Parathyroid adenoma (tissue), 2 donors: ENCODE data around the gene ADGRD1.
A peak's percentile ranks its signal among the peaks of the same experiment; 100 is the strongest.

Experiments
- H2AFZ ChIP-seq: fragments of 300-600 bp; sonication (generic); one replicate; pipeline ENCODE4 v1.7.0; 2017; ENCODE audit warnings: antibody characterized with exemption, mild to moderate bottlenecking
- H3K27ac ChIP-seq: fragments of 300-600 bp; sonication (generic); one replicate; pipeline ENCODE4 v1.7.0; 2017
- H3K27me3 ChIP-seq: fragments of 300-600 bp; sonication (generic); one replicate; pipeline ENCODE4 v1.7.0; 2017; ENCODE audit warnings: low read length; ENCODE audit not compliant: control insufficient read depth, insufficient read depth
- H3K36me3 ChIP-seq: fragments of 300-600 bp; sonication (generic); one replicate; pipeline ENCODE4 v1.7.0; 2017; ENCODE audit warnings: low read length; ENCODE audit not compliant: control insufficient read depth, insufficient read depth
- H3K4me1 ChIP-seq: fragments of 300-600 bp; sonication (generic); one replicate; pipeline ENCODE4 v1.7.0; 2017; ENCODE audit warnings: control low read depth
- H3K4me2 ChIP-seq: fragments of 300-600 bp; sonication (generic); one replicate; pipeline ENCODE4 v1.7.0; 2017; ENCODE audit warnings: low read length
- H3K4me3 ChIP-seq: fragments of 300-600 bp; sonication (generic); one replicate; pipeline ENCODE4 v1.7.0; 2017; ENCODE audit warnings: low read depth, low read length
- H3K79me2 ChIP-seq: fragments of 300-600 bp; sonication (generic); one replicate; pipeline ENCODE4 v1.7.0; 2017; ENCODE audit warnings: control low read depth
- H3K9ac ChIP-seq: fragments of 300-600 bp; sonication (generic); one replicate; pipeline ENCODE4 v1.7.0; 2017; ENCODE audit warnings: mild to moderate bottlenecking
- H3K9me3 ChIP-seq: fragments of 300-600 bp; sonication (generic); one replicate; pipeline ENCODE4 v1.7.0; 2017; ENCODE audit warnings: low read length; ENCODE audit not compliant: control insufficient read depth
- CTCF ChIP-seq: fragments of 300-600 bp; sonication (generic); IDR thresholded peaks from one replicate; pipeline ENCODE4 v1.7.0; 2017; ENCODE audit warnings: antibody characterized with exemption, mild to moderate bottlenecking
- donor health status: primary hyperparathyroidism.

The ADGRD1 gene

GRCh38 chr12:131113568-131114270, 160.0 kb downstream of the ADGRD1 start:
- no peak for TF ChIP-seq CTCF
- no peak overlapping the region for H3K4me2 ChIP-seq
- no peaks in the 10 kb centered on the region for H3K9me3 ChIP-seq
- H3K9ac ChIP-seq, result no peak overlapping the region
- H2AFZ ChIP-seq, result no peak overlapping the region
- no peaks in the 10 kb centered on the region for H3K4me1 ChIP-seq
- no peaks in the 10 kb centered on the region for H3K79me2 ChIP-seq
- no peak overlapping the region for H3K4me3 ChIP-seq
- no peak overlapping the region for H3K27ac ChIP-seq
- H3K27me3 ChIP-seq, result no peaks in the 10 kb centered on the region
- no peaks in the 10 kb centered on the region for H3K36me3 ChIP-seq

DNA sequence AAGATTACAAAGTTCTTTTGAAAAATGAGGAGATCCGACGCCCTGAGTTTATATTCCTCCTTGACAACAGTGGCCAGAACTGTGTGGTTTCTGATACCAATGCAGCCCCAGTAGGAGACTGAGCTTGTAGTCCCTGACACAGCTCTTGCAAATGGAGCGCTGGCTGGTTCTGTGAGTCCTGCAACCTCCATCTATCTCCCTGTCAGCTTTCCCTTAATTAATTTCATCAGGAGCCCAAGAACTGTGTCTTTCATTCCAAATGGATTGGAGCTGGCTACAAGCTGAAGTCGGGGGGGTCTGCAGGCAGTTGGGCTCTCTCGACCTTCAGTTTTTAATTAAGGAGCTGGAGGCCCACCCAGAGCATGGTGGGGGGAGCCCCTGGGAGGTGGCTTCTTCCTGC, 160.6 kb downstream of the ADGRD1 start:
- Histone ChIP-seq H2AFZ (no peak overlapping the region), H3K4me3 (no peak overlapping the region), H3K27me3 (no peaks in the 10 kb centered on the region), H3K9ac (no peak overlapping the region), H3K9me3 (no peaks in the 10 kb centered on the region), H3K79me2 (no peaks in the 10 kb centered on the region), H3K4me1 (no peaks in the 10 kb centered on the region), H3K4me2 (no peak overlapping the region), H3K27ac (no peak overlapping the region), H3K36me3 (no peaks in the 10 kb centered on the region)
- no peak for TF ChIP-seq CTCF

DNA sequence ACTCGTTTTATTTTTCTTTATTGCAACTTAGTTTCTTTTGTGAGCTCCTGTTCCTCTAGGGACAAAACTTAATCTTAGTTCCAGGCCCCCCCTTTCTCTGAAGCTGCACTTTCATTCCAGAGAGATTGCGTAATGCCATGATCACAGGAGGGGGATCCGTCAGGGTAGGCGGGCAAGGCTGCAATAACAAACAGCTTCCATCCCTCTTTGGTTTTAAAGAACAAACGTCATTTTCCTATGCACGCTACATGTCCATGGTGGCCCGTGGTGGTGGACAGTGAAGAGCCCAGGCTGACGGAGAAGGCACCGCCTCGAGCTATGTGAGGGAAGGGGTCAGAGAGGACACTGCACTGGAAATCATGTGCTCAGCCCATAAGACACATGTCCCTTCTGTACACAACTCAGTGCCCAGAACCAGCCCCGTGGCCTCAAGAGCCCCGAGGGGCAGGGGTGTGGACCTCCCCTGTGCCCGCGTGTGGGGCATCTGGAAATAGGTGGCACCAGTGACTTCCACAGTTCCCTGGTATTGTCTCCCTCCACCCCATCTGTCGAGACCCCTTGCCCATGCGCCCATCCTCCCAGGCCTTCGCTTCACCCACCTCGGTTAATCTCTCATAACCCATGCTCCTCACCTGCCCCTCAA, 161.4 kb downstream of the ADGRD1 start:
- TF ChIP-seq CTCF, result no peak
- H3K79me2 ChIP-seq, result no peaks in the 10 kb centered on the region
- H3K4me3 ChIP-seq, result no peak overlapping the region
- no peaks in the 10 kb centered on the region for H3K4me1 ChIP-seq
- H3K36me3 ChIP-seq, result no peaks in the 10 kb centered on the region
- H2AFZ ChIP-seq, result no peak overlapping the region
- H3K27me3 ChIP-seq, result no peaks in the 10 kb centered on the region
- H3K4me2 ChIP-seq, result no peak overlapping the region
- no peak overlapping the region for H3K27ac ChIP-seq
- H3K9me3 ChIP-seq, result no peaks in the 10 kb centered on the region
- H3K9ac ChIP-seq, result no peak overlapping the region

GRCh38 chr12:131115766-131116467, 162.2 kb downstream of the ADGRD1 start:
- Histone ChIP-seq H2AFZ (peak overlapping the region; percentile 16), H3K4me1 (no peaks in the 10 kb centered on the region), H3K4me2 (no peak overlapping the region), H3K27me3 (no peaks in the 10 kb centered on the region), H3K9me3 (no peaks in the 10 kb centered on the region), H3K4me3 (no peak overlapping the region), H3K79me2 (no peaks in the 10 kb centered on the region), H3K36me3 (no peaks in the 10 kb centered on the region), H3K27ac (no peak overlapping the region), H3K9ac (no peak overlapping the region)
- no peak for TF ChIP-seq CTCF
